Osteoblast (primary cell): ENCODE results near the gene DKK2. TPM values are rescaled to one million over a fixed set of nuclear protein-coding genes. Genes with fewer than 3 reads are reported as not detected.

ENCODE experiments used
- DNase-seq: peaks from one replicate; pipeline ENCODE4 v3.0.0; 2011; ENCODE audit warnings: low spot score, mixed read lengths; ENCODE audit not compliant: insufficient read length; ENCODE audit errors: missing footprints
- H2AFZ ChIP-seq: 2 replicates; pipeline ENCODE4 v1.6.0; 2011; ENCODE audit warnings: mild to moderate bottlenecking, low read length
- H3K27ac ChIP-seq: 2 replicates; pipeline ENCODE4 v1.5.1; 2011; ENCODE audit warnings: mild to moderate bottlenecking, low read depth, low read length, moderate library complexity
- H3K27me3 ChIP-seq: 2 replicates; pipeline ENCODE4 v1.6.0; 2012; ENCODE audit warnings: mild to moderate bottlenecking, control low read depth, inconsistent platforms, low read length, moderate library complexity; ENCODE audit not compliant: insufficient read depth
- H3K36me3 ChIP-seq: 2 replicates; pipeline ENCODE4 v1.5.1; 2011; ENCODE audit warnings: mild to moderate bottlenecking, low read length, control low read depth, moderate library complexity; ENCODE audit not compliant: insufficient read depth
- H3K4me1 ChIP-seq: 2 replicates; pipeline ENCODE4 v1.5.1; 2011; ENCODE audit warnings: mild to moderate bottlenecking, low read length, control low read depth, moderate library complexity; ENCODE audit not compliant: insufficient read depth
- H3K4me2 ChIP-seq: 2 replicates; pipeline ENCODE4 v1.6.0; 2011; ENCODE audit warnings: mild to moderate bottlenecking, low read length; ENCODE audit not compliant: insufficient read depth
- H3K4me3 ChIP-seq: fragments of 200-600 bp; sonication (generic); 3 replicates; pipeline ENCODE4 v1.5.1; 2012; ENCODE audit warnings: mild to moderate bottlenecking, low read length, inconsistent platforms; ENCODE audit not compliant: insufficient read depth
- H3K79me2 ChIP-seq: 2 replicates; pipeline ENCODE4 v1.6.0; 2012; ENCODE audit warnings: mild to moderate bottlenecking, low read length, control low read depth, inconsistent platforms; ENCODE audit not compliant: insufficient read depth
- H3K9me3 ChIP-seq: 2 replicates; pipeline ENCODE4 v1.5.1; 2011; ENCODE audit warnings: low read depth, low read length, control low read depth
- H4K20me1 ChIP-seq: 2 replicates; pipeline ENCODE4 v1.6.0; 2012; ENCODE audit warnings: mild to moderate bottlenecking, low read length, control low read depth; ENCODE audit not compliant: insufficient read depth
- CTCF ChIP-seq: IDR thresholded peaks from 2 replicates; pipeline ENCODE4 v1.5.1; 2011; ENCODE audit warnings: mild to moderate bottlenecking, low read depth, low read length, moderate library complexity; ENCODE audit errors: extremely low read depth
- total RNA-seq: library from RNA; depleted of rRNA; stranded (reverse); fragments of >200 nt; gene quantifications from 2 replicates; pipeline ENCODE4 v1.2.3, GENCODE V29; 2012

The DKK2 gene
- total RNA-seq, 1 donor = not detected

- H3K27me3 ChIP-seq = no peaks in the 10 kb centered on the region
- H3K4me2 ChIP-seq = no peak overlapping the region
- no peaks in the 10 kb centered on the region for H3K36me3 ChIP-seq
- DNase-seq = no peak
- no peak overlapping the region for H2AFZ ChIP-seq
- H3K4me3 ChIP-seq = no peak overlapping the region
- no peaks in the 10 kb centered on the region for H3K9me3 ChIP-seq
- no peaks in the 10 kb centered on the region for H3K79me2 ChIP-seq
- H3K4me1 ChIP-seq = no peaks in the 10 kb centered on the region
- H3K27ac ChIP-seq = no peak overlapping the region
- H4K20me1 ChIP-seq = no peaks in the 10 kb centered on the region
- TF ChIP-seq CTCF = no peak
Observed at GRCh38 chr4:107006218-107006617, 29.9 kb downstream of the DKK2 start.

GRCh38 chr4:106996490-106996889 lies 39.6 kb downstream of the DKK2 start:
- Histone ChIP-seq H3K27me3 (no peaks in the 10 kb centered on the region), H3K36me3 (no peaks in the 10 kb centered on the region), H3K27ac (no peak overlapping the region), H4K20me1 (no peaks in the 10 kb centered on the region), H3K79me2 (no peaks in the 10 kb centered on the region), H3K4me3 (no peak overlapping the region), H3K9me3 (no peaks in the 10 kb centered on the region), H3K4me2 (no peak overlapping the region), H2AFZ (no peak overlapping the region), H3K4me1 (no peaks in the 10 kb centered on the region)
- DNase-seq = no peak
- no peak for TF ChIP-seq CTCF

GRCh38 chr4:106993827-106994226 lies 42.3 kb downstream of the DKK2 start:
- Histone ChIP-seq H3K36me3 (no peaks in the 10 kb centered on the region), H3K4me2 (no peak overlapping the region), H2AFZ (no peak overlapping the region), H3K27me3 (no peaks in the 10 kb centered on the region), H3K79me2 (no peaks in the 10 kb centered on the region), H3K27ac (no peak overlapping the region), H4K20me1 (no peaks in the 10 kb centered on the region), H3K4me1 (no peaks in the 10 kb centered on the region), H3K9me3 (no peaks in the 10 kb centered on the region), H3K4me3 (no peak overlapping the region)
- no peak for TF ChIP-seq CTCF
- no peak for DNase-seq

- TF ChIP-seq CTCF = no peak
- no peak overlapping the region for H3K4me2 ChIP-seq
- no peak for DNase-seq
- no peaks in the 10 kb centered on the region for H3K36me3 ChIP-seq
- H4K20me1 ChIP-seq = no peaks in the 10 kb centered on the region
- H3K4me1 ChIP-seq = no peaks in the 10 kb centered on the region
- H2AFZ ChIP-seq = no peak overlapping the region
- no peaks in the 10 kb centered on the region for H3K79me2 ChIP-seq
- H3K27me3 ChIP-seq = no peaks in the 10 kb centered on the region
- no peaks in the 10 kb centered on the region for H3K9me3 ChIP-seq
- H3K4me3 ChIP-seq = no peak overlapping the region
- no peak overlapping the region for H3K27ac ChIP-seq
Observed at GRCh38 chr4:106987311-106987710, 48.8 kb downstream of the DKK2 start.
